IPS DF 6.9 (cell line): Measurements from ENCODE around the gene LRRC51.

Experiments
- DNase-seq: peaks from one replicate; pipeline ENCODE4 v3.0.0-alpha.2; 2013; ENCODE audit warnings: low read depth, low spot score
- H3K27ac ChIP-seq: one replicate; pipeline ENCODE4 v1.5.1; 2013; ENCODE audit warnings: low read length, control low read depth
- H3K27me3 ChIP-seq: 2 replicates; pipeline ENCODE4 v1.6.1; 2013; ENCODE audit warnings: mild to moderate bottlenecking, low read length; ENCODE audit not compliant: control insufficient read depth, insufficient read depth
- H3K36me3 ChIP-seq: 2 replicates; pipeline ENCODE4 v1.6.1; 2013; ENCODE audit warnings: low read length; ENCODE audit not compliant: control insufficient read depth, insufficient read depth
- H3K4me1 ChIP-seq: 2 replicates; pipeline ENCODE4 v1.6.1; 2013; ENCODE audit warnings: low read length; ENCODE audit not compliant: control insufficient read depth, insufficient read depth
- H3K4me3 ChIP-seq: 2 replicates; pipeline ENCODE4 v1.5.1; 2013; ENCODE audit warnings: mild to moderate bottlenecking, low read length
- H3K9me3 ChIP-seq: 2 replicates; pipeline ENCODE4 v1.6.1; 2013; ENCODE audit warnings: low read length, inconsistent platforms; ENCODE audit not compliant: control insufficient read depth, insufficient read depth
- WGBS: extraction: QIAGEN DNeasy Blood & Tissue Kit; methylation state at CpG from one replicate; pipeline ENCODE4 v1.1.7; 2013; ENCODE audit warnings: mixed read lengths, missing lambda C conversion rate; ENCODE audit not compliant: insufficient read length, insufficient coverage; 5-methylcytosine and 5-hydroxymethylcytosine counted together

Gene LRRC51

DNA sequence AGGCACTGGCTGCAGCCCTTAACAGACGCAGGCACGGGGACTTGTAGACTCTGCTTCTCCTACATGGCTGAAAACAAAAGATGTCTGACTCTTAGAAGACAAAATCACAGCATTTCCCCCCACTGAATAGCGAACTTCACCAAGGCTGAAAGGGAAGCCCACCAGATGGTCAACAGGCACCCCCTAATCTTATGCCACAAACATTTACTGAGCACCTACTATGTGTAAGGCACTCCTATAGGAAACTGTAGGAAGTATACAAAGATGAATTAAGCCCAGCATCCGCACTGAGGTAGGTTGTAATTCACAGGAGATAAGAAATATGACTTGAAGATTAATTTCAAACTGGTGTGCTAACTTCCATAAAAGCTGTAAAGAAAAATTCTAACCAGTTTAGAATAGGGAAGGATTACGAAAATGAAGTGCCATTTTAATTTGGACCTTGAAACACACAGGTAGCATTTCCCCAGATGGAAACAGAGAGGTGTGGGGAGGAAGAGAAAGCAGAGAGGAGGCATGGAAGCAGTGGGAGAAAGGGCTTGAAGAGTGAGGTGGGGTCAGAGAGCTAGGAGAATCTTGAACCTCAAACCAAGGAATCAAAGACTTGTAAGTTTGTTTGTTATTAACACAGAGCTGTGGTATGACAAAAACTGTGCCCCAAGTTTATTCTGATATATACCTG is 38.4 kb upstream of the LRRC51 start:
- Histone ChIP-seq H3K36me3 (no peaks in the 10 kb centered on the region), H3K4me3 (no peak overlapping the region), H3K9me3 (no peaks in the 10 kb centered on the region), H3K4me1 (peaks cover 5% of the 10 kb centered on the region; the same call in 1 of the 2 replicates), H3K27me3 (no peaks in the 10 kb centered on the region), H3K27ac (no peak overlapping the region)
- DNase-seq: no peak
- WGBS: no CpG with 5 or more reads among the region's 5 CpGs

DNA sequence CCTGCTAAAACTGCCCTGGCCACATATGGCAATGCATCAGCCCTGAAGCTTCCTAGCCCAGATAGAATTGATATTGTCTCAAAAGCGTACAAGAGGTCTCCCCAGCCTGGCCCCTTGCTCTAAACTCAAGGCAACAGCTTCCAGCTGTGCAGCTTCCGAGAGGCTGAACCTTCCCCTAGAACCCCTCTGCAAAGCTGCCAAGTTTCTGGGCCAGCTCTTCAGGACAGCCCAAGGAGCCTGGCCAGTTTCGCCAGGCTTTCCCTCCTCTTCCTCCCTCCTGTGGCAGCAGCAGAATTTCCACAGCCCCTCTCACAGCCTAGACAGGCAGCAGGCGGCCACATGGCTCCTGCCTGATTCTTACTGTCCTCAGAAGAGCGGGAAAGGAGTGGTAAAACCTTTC is 34.8 kb upstream of the LRRC51 start:
- H3K27me3 ChIP-seq: no peaks in the 10 kb centered on the region
- no peaks in the 10 kb centered on the region for H3K4me1 ChIP-seq
- WGBS: no CpG with 5 or more reads among the region's 5 CpGs
- H3K27ac ChIP-seq: no peak overlapping the region
- DNase-seq: no peak
- no peaks in the 10 kb centered on the region for H3K9me3 ChIP-seq
- no peaks in the 10 kb centered on the region for H3K36me3 ChIP-seq
- no peak overlapping the region for H3K4me3 ChIP-seq

DNA sequence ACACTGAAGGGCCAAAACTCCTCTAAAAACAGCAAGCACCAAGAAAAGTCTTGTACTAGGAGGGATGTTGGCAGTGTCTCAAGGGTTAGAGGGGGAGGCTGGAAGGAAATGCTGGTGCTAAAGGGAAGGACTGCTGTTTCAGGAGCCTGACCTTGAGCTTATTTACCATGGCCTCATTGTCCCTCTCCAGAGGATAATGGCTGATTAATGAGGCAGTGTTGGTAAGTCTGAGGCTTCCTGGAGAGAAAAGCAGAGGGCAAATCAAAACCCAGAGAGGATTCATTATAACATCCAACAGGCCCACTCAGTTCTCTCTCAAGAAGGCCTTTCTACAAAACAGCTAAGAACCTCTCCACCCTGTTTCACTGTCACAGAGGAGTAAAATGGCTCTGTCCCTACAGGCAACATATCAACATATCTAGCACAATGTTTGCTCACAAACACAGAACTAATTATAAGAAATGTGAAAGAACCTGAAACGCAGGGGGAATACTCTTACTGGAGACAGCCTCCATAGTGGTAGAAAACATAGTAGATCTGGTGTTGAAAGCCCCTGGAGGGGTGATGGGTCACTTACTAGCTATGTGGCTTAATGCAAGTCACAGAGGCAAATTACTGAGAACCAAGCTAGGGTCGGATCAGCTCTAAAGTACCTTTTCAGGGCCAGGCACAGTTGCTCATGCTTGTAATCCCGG is 31.7 kb upstream of the LRRC51 start:
- H3K4me1 ChIP-seq: no peaks in the 10 kb centered on the region
- H3K36me3 ChIP-seq: no peaks in the 10 kb centered on the region
- H3K27me3 ChIP-seq: no peaks in the 10 kb centered on the region
- H3K27ac ChIP-seq: no peak overlapping the region
- H3K4me3 ChIP-seq: no peak overlapping the region
- H3K9me3 ChIP-seq: no peaks in the 10 kb centered on the region
- WGBS: no CpG with 5 or more reads among the region's 3 CpGs
- DNase-seq: no peak

DNA sequence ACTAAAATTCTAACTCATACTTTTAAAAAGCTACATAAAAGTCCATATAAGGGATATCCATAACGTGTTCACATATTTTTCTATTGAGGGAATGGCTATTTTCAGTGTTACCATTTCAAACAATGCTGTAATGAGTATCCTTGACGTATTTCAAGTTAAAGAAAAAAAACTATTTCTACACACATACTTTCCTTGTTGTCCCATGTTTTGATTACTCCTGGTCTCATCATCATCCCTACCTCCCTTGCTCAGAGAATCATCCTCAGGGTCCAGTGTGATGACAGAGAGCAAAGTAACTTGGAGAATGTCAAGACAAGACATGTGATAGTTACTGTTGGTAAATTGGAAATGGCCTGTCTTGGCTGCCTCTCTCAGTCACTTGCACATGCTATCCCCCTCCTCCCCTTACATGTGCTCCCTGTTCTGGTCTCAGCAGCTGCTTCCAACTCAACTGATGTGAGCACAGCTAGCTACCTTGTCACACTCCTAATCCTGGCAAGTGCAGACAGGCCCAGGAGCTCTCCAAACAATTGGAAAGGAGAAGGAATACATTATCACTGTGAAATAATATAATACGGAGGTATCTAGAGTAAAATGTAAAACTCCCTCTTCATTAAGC is 22.1 kb upstream of the LRRC51 start:
- Histone ChIP-seq H3K9me3 (no peaks in the 10 kb centered on the region), H3K4me3 (no peak overlapping the region), H3K27ac (no peak overlapping the region), H3K27me3 (no peaks in the 10 kb centered on the region), H3K4me1 (no peaks in the 10 kb centered on the region; the same call in 1 of the 2 replicates), H3K36me3 (no peaks in the 10 kb centered on the region; the same call in 1 of the 2 replicates)
- 100% methylated on average over 1 of the region's 3 CpGs for WGBS
- DNase-seq: no peak

DNA sequence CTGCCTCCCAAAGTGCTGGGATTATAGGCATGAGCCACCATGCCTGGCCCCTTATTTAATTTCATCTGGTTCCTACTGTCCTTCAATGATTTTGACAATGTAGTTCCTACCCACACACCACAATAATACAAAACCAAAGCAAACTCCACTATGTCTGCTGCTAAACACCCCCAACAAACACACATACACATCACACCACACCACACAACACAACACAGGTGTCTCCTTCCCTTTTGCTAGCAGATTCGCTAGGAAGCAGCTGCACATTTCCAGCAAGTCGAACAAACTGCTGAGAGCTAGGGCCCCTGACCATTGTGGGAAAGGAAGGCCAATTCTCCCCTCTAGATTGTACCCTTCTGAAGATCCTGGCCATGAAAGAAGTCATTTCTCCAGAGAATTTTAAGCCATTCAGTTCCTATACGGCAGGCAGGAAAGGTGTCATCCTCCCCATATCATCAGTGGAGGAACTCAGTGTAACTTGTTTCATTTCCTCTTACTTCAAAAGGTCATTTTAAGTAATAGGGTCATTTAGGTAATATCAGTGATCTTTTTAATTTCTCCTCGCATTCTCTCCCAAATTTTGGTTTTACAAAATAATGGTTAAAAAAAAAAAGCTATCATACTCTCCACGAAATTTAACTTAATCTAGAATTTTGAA is 18.8 kb upstream of the LRRC51 start:
- H3K4me1 ChIP-seq: no peaks in the 10 kb centered on the region
- no peaks in the 10 kb centered on the region; the same call in 1 of the 2 replicates for H3K36me3 ChIP-seq
- H3K27ac ChIP-seq: no peak overlapping the region
- H3K4me3 ChIP-seq: no peak overlapping the region
- WGBS: no CpG with 5 or more reads among the region's 5 CpGs
- no peak for DNase-seq
- no peaks in the 10 kb centered on the region for H3K9me3 ChIP-seq
- no peaks in the 10 kb centered on the region for H3K27me3 ChIP-seq

DNA sequence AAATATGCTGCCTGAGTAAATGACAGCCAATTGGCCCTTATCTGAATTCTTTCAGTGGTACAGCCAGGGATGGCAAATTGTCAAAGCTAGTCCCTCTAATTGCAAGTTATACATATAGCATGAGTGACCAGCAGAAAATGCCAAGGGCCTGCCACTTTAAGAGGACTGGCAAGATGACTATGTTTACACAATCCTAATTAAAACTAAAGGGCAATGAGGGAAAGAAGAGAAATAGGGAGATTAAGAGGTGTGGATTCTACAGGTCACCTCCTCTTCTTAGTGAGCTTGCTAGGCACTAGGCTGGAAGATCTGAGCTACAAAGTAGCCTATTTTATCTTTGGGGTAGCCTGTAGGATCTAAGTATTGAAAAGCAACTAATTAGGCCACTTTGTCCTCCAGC is 13.8 kb upstream of the LRRC51 start:
- H3K4me1 ChIP-seq: no peaks in the 10 kb centered on the region
- no peak overlapping the region for H3K27ac ChIP-seq
- no peaks in the 10 kb centered on the region for H3K9me3 ChIP-seq
- no peak overlapping the region for H3K4me3 ChIP-seq
- no peaks in the 10 kb centered on the region for H3K27me3 ChIP-seq
- no peaks in the 10 kb centered on the region for H3K36me3 ChIP-seq
- DNase-seq: no peak

DNA sequence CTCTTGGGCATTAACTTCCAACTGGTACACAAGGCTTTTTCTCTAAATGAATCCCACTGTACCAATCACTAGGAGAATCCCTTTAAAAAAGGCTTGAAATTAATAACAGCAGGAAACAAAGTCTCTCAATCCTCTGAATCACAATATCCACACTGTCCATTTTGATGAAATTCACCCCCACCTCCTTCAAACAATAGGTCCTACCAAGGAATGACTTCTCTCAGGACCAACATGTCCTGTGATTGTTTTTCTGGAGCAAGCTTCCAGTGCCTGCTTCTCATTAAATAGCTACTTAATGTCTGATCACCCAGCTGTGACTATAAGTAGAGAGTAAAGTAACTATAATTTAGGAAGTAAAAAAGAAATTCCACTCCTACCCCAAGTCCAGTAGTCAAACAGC is 13.4 kb upstream of the LRRC51 start:
- H3K9me3 ChIP-seq: no peaks in the 10 kb centered on the region
- H3K27ac ChIP-seq: no peak overlapping the region
- DNase-seq: no peak
- no peaks in the 10 kb centered on the region for H3K36me3 ChIP-seq
- H3K4me3 ChIP-seq: no peak overlapping the region
- no peaks in the 10 kb centered on the region for H3K4me1 ChIP-seq
- no peaks in the 10 kb centered on the region for H3K27me3 ChIP-seq

DNA sequence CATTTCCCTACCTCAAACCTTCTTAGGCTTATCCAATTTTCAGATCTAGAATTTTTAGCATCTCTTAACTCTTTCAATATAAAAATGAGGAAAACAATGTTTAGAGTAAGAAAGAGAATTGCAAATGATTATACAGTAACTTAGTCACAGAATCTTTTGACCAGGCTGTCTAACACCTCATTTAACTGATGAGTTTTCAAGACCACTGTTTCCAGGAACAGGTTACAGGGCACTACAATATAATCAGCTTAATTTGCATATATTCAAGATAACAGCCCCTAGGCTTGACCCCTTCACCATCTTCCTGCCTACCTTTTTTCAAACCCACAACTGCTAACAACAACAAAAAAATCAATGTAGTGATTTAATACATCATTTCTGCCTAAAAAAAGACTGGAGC is 13.0 kb upstream of the LRRC51 start:
- Histone ChIP-seq H3K9me3 (no peaks in the 10 kb centered on the region), H3K27me3 (no peaks in the 10 kb centered on the region), H3K4me1 (no peaks in the 10 kb centered on the region), H3K4me3 (no peak overlapping the region), H3K27ac (no peak overlapping the region), H3K36me3 (no peaks in the 10 kb centered on the region)
- DNase-seq: no peak

DNA sequence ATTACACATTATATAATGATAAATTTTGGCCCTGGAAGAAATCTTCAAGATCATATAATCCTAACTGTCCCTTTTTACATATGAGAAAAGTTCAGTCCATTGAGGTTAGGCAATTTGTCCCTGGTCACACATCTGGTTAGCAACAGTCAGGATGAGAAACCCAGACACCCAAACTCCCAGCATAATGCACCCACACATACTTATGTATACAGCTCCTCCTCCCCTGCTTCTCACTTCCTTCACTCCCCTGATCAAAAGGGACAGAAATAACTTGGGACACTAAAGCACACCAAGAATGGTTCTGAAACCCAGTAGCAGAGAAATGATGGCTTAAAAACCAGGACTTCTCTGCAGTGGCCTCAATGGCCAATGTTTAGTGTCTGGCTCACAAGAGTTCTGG is 11.4 kb upstream of the LRRC51 start:
- no peaks in the 10 kb centered on the region for H3K27me3 ChIP-seq
- DNase-seq: no peak
- H3K4me3 ChIP-seq: no peak overlapping the region
- H3K36me3 ChIP-seq: no peaks in the 10 kb centered on the region
- no peaks in the 10 kb centered on the region for H3K4me1 ChIP-seq
- H3K27ac ChIP-seq: no peak overlapping the region
- no peaks in the 10 kb centered on the region for H3K9me3 ChIP-seq

DNA sequence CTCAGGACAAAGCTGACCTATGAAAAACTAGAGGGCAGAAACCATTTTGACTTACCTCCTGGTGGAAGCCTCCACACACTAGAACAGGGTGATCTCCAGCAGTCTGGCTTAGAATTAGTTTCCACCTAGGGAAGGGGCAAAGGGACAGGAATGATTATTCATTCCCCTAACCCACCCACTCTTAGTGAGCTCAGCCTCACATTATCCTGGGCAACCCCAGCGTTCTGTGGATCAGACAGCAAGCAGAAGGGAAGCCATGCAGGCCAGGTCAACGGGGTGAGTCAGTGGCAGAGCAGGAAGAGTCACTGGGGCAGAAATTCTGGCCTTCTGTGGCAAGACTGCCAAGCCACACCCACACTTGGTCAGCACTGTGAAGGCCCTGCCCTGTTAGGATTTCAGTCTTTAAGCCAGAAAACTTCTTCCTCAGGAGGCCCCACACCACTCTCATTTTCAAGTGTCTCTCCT is 10.8 kb upstream of the LRRC51 start:
- Histone ChIP-seq H3K27me3 (no peaks in the 10 kb centered on the region), H3K4me3 (no peak overlapping the region), H3K27ac (no peak overlapping the region), H3K36me3 (no peaks in the 10 kb centered on the region), H3K4me1 (no peaks in the 10 kb centered on the region), H3K9me3 (no peaks in the 10 kb centered on the region)
- DNase-seq: no peak
- no CpG with 5 or more reads among the region's 2 CpGs for WGBS
